SK-MEL-5 (cell line): ENCODE measurements around the gene RAN. TPM values are rescaled to one million over a fixed set of nuclear protein-coding genes. Genes with fewer than 3 reads are reported as not detected.

Experiments
- DNase-seq: peaks from one replicate; pipeline ENCODE4 v3.0.0-alpha.2; 2016; ENCODE audit warnings: low read depth, low spot score
- in situ Hi-C: cut with HindIII; loops from 2 replicates; pipeline ENCODE4 v1.10.0; 2016; ENCODE audit warnings: low sequenced_read_pairs, high pct_unique_total_duplicates, low pct_unique_long_range_greater_than_20kb
- polyA plus RNA-seq, 2 experiments: library from polyadenylated mRNA; depleted of rRNA; stranded (reverse); fragments of >200 nt; gene quantifications; 2 replicates each; pipeline ENCODE4 v1.2.3, GENCODE V29; 2015
- total RNA-seq: library from RNA; depleted of rRNA; stranded (reverse); fragments of >200 nt; shearing (Covaris generic); gene quantifications from 2 replicates; pipeline ENCODE4 v1.2.3, GENCODE V29; 2014; rRNA removed

Gene RAN
- total RNA-seq, result 1,589 and 1,696 TPM in 2 replicates
- polyA plus RNA-seq (2015; cell fraction: cytosol; rRNA removed), result 660 and 683 TPM in 2 replicates
- 646 and 764 TPM in 2 replicates for polyA plus RNA-seq (2015; cell fraction: nucleus; rRNA removed)

GRCh38 chr12:130871286-130872178 is at the start of gene RAN:
RAN (plus strand) TSS chr12:130872066; CDS start chr12:130872594, 528 bp downstream.
- in situ Hi-C loops, result no loop called here
- DNase-seq, result peak; percentile 91

- no peak for DNase-seq
- in situ Hi-C loops, result no loop called here
Observed at GRCh38 chr12:130825771-130826150, 46.1 kb upstream of the RAN start.

GRCh38 chr12:130826151-130826801 is 45.6 kb upstream of the RAN start:
- in situ Hi-C loops, result no loop called here
- DNase-seq, result peak; percentile 46

- DNase-seq, result no peak
- in situ Hi-C loops, result no loop called here
Observed at GRCh38 chr12:130827432-130827831, 44.4 kb upstream of the RAN start.

GRCh38 chr12:130828895-130829294 is 43.0 kb upstream of the RAN start:
- no peak for DNase-seq
- in situ Hi-C loops, result no loop called here

- in situ Hi-C loops, result no loop called here
- no peak for DNase-seq
Observed at GRCh38 chr12:130829391-130830245, 42.2 kb upstream of the RAN start.

- no peak for DNase-seq
- in situ Hi-C loops, result no loop called here
Observed at GRCh38 chr12:130830246-130830551, 41.7 kb upstream of the RAN start.

GRCh38 chr12:130831246-130831645 is 40.6 kb upstream of the RAN start:
- in situ Hi-C loops, result no loop called here
- DNase-seq, result no peak

- in situ Hi-C loops, result no loop called here
- no peak for DNase-seq
Observed at GRCh38 chr12:130831876-130832405, 39.9 kb upstream of the RAN start.

- no peak for DNase-seq
- in situ Hi-C loops, result no loop called here
Observed at GRCh38 chr12:130832561-130833209, 39.2 kb upstream of the RAN start.

- in situ Hi-C loops, result no loop called here
- no peak for DNase-seq
Observed at GRCh38 chr12:130835011-130835410, 36.9 kb upstream of the RAN start.

GRCh38 chr12:130835436-130835835 is 36.4 kb upstream of the RAN start:
- in situ Hi-C loops, result no loop called here
- DNase-seq, result no peak

- in situ Hi-C loops, result no loop called here
- DNase-seq, result peak; percentile 18
Observed at GRCh38 chr12:130838284-130838950, 33.4 kb upstream of the RAN start.

- in situ Hi-C loops, result no loop called here
- peak; percentile 85 for DNase-seq
Observed at GRCh38 chr12:130838951-130839769, 32.7 kb upstream of the RAN start, which contains the start of gene STX2. STX2 (minus strand) TSS chr12:130839250; CDS start chr12:130839099, 151 bp downstream.

GRCh38 chr12:130839770-130840404 is 32.0 kb upstream of the RAN start:
- DNase-seq, result no peak
- in situ Hi-C loops, result no loop called here

GRCh38 chr12:130846369-130846768 is 25.5 kb upstream of the RAN start:
- in situ Hi-C loops, result no loop called here
- DNase-seq, result no peak
